NB4 (cell line): ENCODE measurements around the gene BTBD16.

Source experiments
- POLR2A ChIP-seq: IDR thresholded peaks from 2 replicates; pipeline ENCODE4 v1.6.1; 2011; ENCODE audit warnings: mild to moderate bottlenecking; ENCODE audit not compliant: insufficient read length; ENCODE audit errors: extremely low read depth
- TF ChIP-seq, protein P1 (sequence below): IDR thresholded peaks from one replicate; pipeline ENCODE4 v1.5.1; 2012; ENCODE audit warnings: low read depth, low read length

GRCh38 chr10:122336961-122337360 is 65.9 kb downstream of the BTBD16 start:
- TF ChIP-seq, protein P1, sequence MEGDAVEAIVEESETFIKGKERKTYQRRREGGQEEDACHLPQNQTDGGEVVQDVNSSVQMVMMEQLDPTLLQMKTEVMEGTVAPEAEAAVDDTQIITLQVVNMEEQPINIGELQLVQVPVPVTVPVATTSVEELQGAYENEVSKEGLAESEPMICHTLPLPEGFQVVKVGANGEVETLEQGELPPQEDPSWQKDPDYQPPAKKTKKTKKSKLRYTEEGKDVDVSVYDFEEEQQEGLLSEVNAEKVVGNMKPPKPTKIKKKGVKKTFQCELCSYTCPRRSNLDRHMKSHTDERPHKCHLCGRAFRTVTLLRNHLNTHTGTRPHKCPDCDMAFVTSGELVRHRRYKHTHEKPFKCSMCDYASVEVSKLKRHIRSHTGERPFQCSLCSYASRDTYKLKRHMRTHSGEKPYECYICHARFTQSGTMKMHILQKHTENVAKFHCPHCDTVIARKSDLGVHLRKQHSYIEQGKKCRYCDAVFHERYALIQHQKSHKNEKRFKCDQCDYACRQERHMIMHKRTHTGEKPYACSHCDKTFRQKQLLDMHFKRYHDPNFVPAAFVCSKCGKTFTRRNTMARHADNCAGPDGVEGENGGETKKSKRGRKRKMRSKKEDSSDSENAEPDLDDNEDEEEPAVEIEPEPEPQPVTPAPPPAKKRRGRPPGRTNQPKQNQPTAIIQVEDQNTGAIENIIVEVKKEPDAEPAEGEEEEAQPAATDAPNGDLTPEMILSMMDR, result no peak
- TF ChIP-seq POLR2A, result no peak
